ENCODE measurements around the gene NRIP1. TPM values are rescaled to one million over a fixed set of nuclear protein-coding genes. Genes with fewer than 3 reads are reported as not detected.

NRIP1 gene
- total RNA-seq, 2 donors from 2014 or later = 49.5 to 89.3 TPM

DNA sequence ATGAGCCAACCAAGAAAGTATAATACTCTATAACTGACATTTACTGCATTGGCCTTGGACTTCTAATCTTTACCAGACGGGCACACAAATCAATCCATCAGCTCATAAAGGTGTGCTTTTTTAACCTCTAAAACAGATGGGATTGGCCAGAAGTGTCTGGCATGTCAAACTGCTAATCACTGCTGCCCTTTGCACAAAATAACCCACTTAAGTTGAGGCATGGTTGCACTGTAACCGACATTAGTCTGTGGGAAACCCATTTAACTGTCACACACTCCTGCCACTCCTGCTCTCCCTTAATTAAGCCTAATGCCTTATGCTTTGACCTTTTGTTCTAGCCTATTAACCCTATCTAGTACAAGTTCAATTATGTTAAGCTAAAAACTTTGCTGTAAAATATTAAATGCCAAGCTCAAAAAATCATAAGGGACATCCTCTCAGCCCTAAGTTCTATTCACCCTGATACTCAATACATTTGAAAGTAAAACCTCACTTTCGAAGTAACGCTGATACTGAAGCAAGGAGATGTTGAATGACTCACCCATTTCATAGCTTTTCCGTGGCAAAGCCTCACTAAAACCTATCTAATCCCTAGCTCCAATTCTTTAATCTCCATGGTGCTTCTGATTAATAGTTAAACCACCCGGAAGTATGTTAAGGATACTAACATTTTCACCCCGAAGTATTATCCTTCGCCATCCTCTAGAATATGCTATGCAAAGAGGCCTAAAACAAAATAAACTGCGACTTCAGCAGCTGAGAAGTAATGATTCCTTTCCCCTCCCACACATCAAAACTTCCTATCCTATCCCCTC lies 12.9 kb downstream of the NRIP1 start:
- Histone ChIP-seq H3K27ac (peak overlapping the region; percentile 85), H3K4me1 (peaks cover 11% of the 10 kb centered on the region), H3K9me3 (no peaks in the 10 kb centered on the region), H3K4me3 (no peak overlapping the region), H3K36me3 (no peaks in the 10 kb centered on the region), H3K9ac (ENCODE audit: low read depth in 2 of 2, low read length in 2 of 2) (peak overlapping the region in 1 of 2 donors; percentile 76), H3K27me3 (no peaks in the 10 kb centered on the region)
- TF ChIP-seq, protein P1, sequence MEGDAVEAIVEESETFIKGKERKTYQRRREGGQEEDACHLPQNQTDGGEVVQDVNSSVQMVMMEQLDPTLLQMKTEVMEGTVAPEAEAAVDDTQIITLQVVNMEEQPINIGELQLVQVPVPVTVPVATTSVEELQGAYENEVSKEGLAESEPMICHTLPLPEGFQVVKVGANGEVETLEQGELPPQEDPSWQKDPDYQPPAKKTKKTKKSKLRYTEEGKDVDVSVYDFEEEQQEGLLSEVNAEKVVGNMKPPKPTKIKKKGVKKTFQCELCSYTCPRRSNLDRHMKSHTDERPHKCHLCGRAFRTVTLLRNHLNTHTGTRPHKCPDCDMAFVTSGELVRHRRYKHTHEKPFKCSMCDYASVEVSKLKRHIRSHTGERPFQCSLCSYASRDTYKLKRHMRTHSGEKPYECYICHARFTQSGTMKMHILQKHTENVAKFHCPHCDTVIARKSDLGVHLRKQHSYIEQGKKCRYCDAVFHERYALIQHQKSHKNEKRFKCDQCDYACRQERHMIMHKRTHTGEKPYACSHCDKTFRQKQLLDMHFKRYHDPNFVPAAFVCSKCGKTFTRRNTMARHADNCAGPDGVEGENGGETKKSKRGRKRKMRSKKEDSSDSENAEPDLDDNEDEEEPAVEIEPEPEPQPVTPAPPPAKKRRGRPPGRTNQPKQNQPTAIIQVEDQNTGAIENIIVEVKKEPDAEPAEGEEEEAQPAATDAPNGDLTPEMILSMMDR (IDR thresholded peaks at IDR 0.05) = no peak
- peak; percentile 61 for DNase-seq
- intact Hi-C loops (cut with DNase I) = no loop called here

GRCh38 chr21:15050568-15051377 lies 14.0 kb downstream of the NRIP1 start:
- H3K27ac ChIP-seq = peak overlapping the region; percentile 85
- TF ChIP-seq, protein P1 (IDR thresholded peaks at IDR 0.05) = no peak
- DNase-seq = peak; percentile 62
- no peaks in the 10 kb centered on the region for H3K27me3 ChIP-seq
- peak overlapping the region in 1 of 2 donors; percentile 76 for H3K9ac ChIP-seq (ENCODE audit: low read depth in 2 of 2, low read length in 2 of 2)
- intact Hi-C loops (cut with DNase I) = no loop called here
- peaks cover 11% of the 10 kb centered on the region for H3K4me1 ChIP-seq
- no peaks in the 10 kb centered on the region for H3K36me3 ChIP-seq
- H3K9me3 ChIP-seq = no peaks in the 10 kb centered on the region
- no peak overlapping the region for H3K4me3 ChIP-seq

DNA sequence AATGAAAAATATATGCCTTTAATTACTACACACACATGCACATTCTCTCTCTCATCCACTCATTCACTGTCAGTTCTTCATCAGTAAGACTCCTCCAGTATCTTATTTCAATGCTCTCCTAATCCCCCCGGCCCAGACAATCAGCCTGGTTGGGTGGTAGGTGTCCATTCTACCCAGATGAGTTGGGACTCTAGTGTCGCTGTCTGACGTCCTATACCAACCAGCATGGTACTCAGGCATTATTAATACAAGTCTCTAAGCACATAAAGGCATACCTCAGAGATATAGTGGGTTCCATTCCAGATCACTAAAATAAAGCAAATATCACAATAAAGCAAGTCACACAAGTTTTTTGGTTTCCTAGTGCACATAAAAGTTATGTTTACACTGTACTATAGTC lies 19.8 kb downstream of the NRIP1 start:
- no peak overlapping the region for H3K4me3 ChIP-seq
- no peak overlapping the region for H3K27ac ChIP-seq
- intact Hi-C loops (cut with DNase I) = loop anchor here (10.0 kb wide), 1 partner anchor 50 kb away; no protein-coding TSS in a partner anchor
- TF ChIP-seq, protein P1 (IDR thresholded peaks at IDR 0.05) = no peak
- no peak for DNase-seq
- H3K9ac ChIP-seq (ENCODE audit: low read depth in 2 of 2, low read length in 2 of 2) = no peak overlapping the region
- no peaks in the 10 kb centered on the region for H3K27me3 ChIP-seq
- no peaks in the 10 kb centered on the region for H3K36me3 ChIP-seq
- no peaks in the 10 kb centered on the region for H3K4me1 ChIP-seq
- no peaks in the 10 kb centered on the region for H3K9me3 ChIP-seq

DNA sequence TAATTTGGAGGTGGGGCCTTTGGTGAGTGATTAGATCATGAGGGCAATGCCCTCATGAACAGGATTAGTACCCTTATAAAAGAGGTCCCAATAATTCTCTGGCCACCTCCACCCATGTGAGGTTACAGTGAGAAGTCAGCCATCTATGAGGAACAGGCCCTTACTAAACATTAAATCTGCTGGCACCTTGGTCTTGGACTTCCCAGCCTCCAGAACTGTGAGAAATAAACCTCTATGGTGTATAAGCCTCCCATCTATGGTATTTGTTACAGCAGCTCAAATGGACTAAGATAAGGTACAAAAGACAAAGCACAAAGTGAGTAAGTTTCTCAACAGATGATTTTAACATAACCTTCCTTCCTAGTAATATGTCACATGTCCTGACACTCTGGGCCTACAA lies 22.3 kb downstream of the NRIP1 start:
- Histone ChIP-seq H3K9me3 (no peaks in the 10 kb centered on the region), H3K9ac (ENCODE audit: low read depth in 2 of 2, low read length in 2 of 2) (no peak overlapping the region), H3K27me3 (no peaks in the 10 kb centered on the region), H3K36me3 (no peaks in the 10 kb centered on the region), H3K27ac (no peak overlapping the region), H3K4me3 (no peak overlapping the region), H3K4me1 (no peaks in the 10 kb centered on the region)
- TF ChIP-seq, protein P1 (IDR thresholded peaks at IDR 0.05) = no peak
- DNase-seq = no peak
- intact Hi-C loops (cut with DNase I) = loop anchor here (10.0 kb wide), 1 partner anchor 48 kb away; no protein-coding TSS in a partner anchor

DNA sequence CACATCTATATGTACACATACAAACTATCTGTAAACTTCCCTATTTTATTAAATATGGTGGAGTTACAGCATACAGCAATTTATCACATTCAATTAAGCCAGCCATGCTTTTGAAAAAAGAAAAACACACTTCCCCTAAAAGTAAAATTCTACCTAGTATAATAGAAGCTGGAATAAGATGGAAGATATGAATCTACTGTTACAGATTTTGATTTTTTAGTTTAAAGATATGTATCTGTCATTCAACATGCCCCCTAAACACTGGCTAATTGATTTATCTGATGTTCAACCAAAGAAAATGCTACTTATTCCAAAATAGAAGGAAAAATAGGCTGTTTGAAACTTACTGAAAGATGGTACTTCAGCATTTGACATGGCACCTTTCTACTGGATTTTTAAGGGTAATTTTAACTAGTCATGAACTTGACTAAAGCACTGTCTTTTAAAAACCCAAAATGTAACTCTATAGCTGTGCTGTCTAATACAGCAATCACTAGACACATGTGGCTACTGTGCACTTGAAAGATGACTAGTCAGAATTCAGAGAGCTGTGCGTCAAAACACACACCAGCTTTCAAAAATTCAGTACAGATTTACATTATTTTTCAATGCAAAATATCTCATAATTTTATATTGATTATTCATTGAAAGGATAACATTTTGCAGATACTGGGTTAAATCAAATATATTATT lies 25.0 kb downstream of the NRIP1 start:
- Histone ChIP-seq H3K4me1 (no peaks in the 10 kb centered on the region), H3K9me3 (no peaks in the 10 kb centered on the region)

More for the DNA sequence above, 25.0 kb downstream of the NRIP1 start:
- no peaks in the 10 kb centered on the region for H3K36me3 ChIP-seq
- TF ChIP-seq, protein P1 (IDR thresholded peaks at IDR 0.05) = no peak
- DNase-seq = no peak
- H3K9ac ChIP-seq (ENCODE audit: low read depth in 2 of 2, low read length in 2 of 2) = no peak overlapping the region
- no peak overlapping the region for H3K4me3 ChIP-seq
- no peak overlapping the region for H3K27ac ChIP-seq
- intact Hi-C loops (cut with DNase I) = loop anchor here (10.0 kb wide), 1 partner anchor 45 kb away; no protein-coding TSS in a partner anchor
- H3K27me3 ChIP-seq = no peaks in the 10 kb centered on the region

Data from colonic mucosa (tissue), 4 donors.